22Rv1 (cell line): ENCODE results near the gene MUL1.

ENCODE experiments used
- H3K27ac ChIP-seq: fragments of 450-650 bp; 2 replicates; pipeline ENCODE4 v1.5.1; 2017
- CTCF ChIP-seq: fragments of 450-650 bp; IDR thresholded peaks from 2 replicates; pipeline ENCODE4 v1.5.1; 2017; ENCODE audit warnings: mild to moderate bottlenecking
- ZFX ChIP-seq: fragments of 450-650 bp; IDR thresholded peaks from 2 replicates; pipeline ENCODE4 v1.6.1; 2017; ENCODE audit warnings: antibody characterized with exemption, borderline replicate concordance

Gene MUL1

GRCh38 chr1:20496241-20496661 lies 11.7 kb downstream of the MUL1 start:
- no peak overlapping the region for H3K27ac ChIP-seq
- TF ChIP-seq CTCF (no peak), ZFX (no peak)

- no peak overlapping the region for H3K27ac ChIP-seq
- TF ChIP-seq CTCF (no peak), ZFX (no peak)
Observed at GRCh38 chr1:20495661-20496060, 12.3 kb downstream of the MUL1 start.

- no peak overlapping the region for H3K27ac ChIP-seq
- TF ChIP-seq CTCF (no peak), ZFX (no peak)
Observed at GRCh38 chr1:20494609-20495311, 13.2 kb downstream of the MUL1 start.

GRCh38 chr1:20493839-20494608 lies 13.9 kb downstream of the MUL1 start:
- H3K27ac ChIP-seq, result no peak overlapping the region
- TF ChIP-seq CTCF (peak; percentile 88), ZFX (no peak)

- no peak for TF ChIP-seq ZFX
- TF ChIP-seq CTCF, result no peak
- no peak overlapping the region for H3K27ac ChIP-seq
Observed at GRCh38 chr1:20493309-20493708, 14.6 kb downstream of the MUL1 start.

GRCh38 chr1:20492751-20493150 lies 15.2 kb downstream of the MUL1 start:
- H3K27ac ChIP-seq, result no peak overlapping the region
- TF ChIP-seq CTCF (no peak), ZFX (no peak)

- H3K27ac ChIP-seq, result no peak overlapping the region
- TF ChIP-seq CTCF (0 out of 2 replicates have a peak, but pooled peaks have one; percentile 7), ZFX (no peak)
Observed at GRCh38 chr1:20491866-20492265, 16.1 kb downstream of the MUL1 start.
